Measurements from ENCODE around the gene CDH6. TPM values are rescaled to one million over a fixed set of nuclear protein-coding genes. Genes with fewer than 3 reads are reported as not detected.

Gene CDH6
- total and polyA plus RNA-seq, 2 donors (not counting 3 experiments of a cell fraction or from before 2014, with no cell fraction given) = 0.06 TPM; not detected in 1

- Histone ChIP-seq H3K9me3 (replicated peaks; ENCODE audit: control insufficient read depth, insufficient read depth, low read length) (no peaks in the 10 kb centered on the region), H3K4me3 (replicated peaks in 1 of 3; ENCODE audit: insufficient read depth in 1 of 3, low read depth in 1 of 3, low read length in 3 of 3) (no peak overlapping the region), H3K27ac (ENCODE audit: insufficient read depth, low read depth, low read length) (no peak overlapping the region), H3K79me2 (ENCODE audit: control insufficient read depth, insufficient read depth, low read length) (no peaks in the 10 kb centered on the region), H3K27me3 (ENCODE audit: control insufficient read depth in 2 of 2, insufficient read depth in 2 of 2, low read length in 2 of 2) (no peaks in the 10 kb centered on the region), H2AFZ (ENCODE audit: low read depth, low read length) (no peak overlapping the region), H3K9me1 (replicated peaks; ENCODE audit: control insufficient read depth, extremely low read depth, insufficient read depth, low read length) (no peaks in the 10 kb centered on the region), H4K20me1 (replicated peaks; ENCODE audit: control insufficient read depth, extremely low read depth, insufficient read depth, low read length) (no peaks in the 10 kb centered on the region), H3K4me1 (ENCODE audit: control insufficient read depth, extremely low read depth, insufficient read depth, low read length) (no peaks in the 10 kb centered on the region), H3K36me3 (ENCODE audit: control insufficient read depth in 2 of 2, extremely low read depth in 1 of 2, insufficient read depth in 2 of 2, low read length in 2 of 2) (no peaks in the 10 kb centered on the region), H3K4me2 (ENCODE audit: insufficient read depth, low read length) (no peak overlapping the region), H3K9ac (replicated peaks; ENCODE audit: extremely low read depth, insufficient read depth, low read length) (no peak overlapping the region)
- DNase-seq (ENCODE audit: low read depth, low spot score) (no peak), FAIRE-seq (no peak)
- TF ChIP-seq JUN (IDR thresholded peaks at IDR 0.05; ENCODE audit: borderline replicate concordance, insufficient read depth, insufficient read length, low read depth) (no peak), MYC (IDR thresholded peaks at IDR 0.05; ENCODE audit: low read depth, low read length) (no peak), POLR2A (IDR thresholded peaks at IDR 0.05; ENCODE audit: low read depth, low read length) (no peak), GATA2 (IDR thresholded peaks at IDR 0.05; ENCODE audit: insufficient read depth, insufficient read length, low read depth, low read length) (no peak)
- intact Hi-C loops (cut with micrococcal nuclease) (no loop called here), dilution Hi-C loops (cut with MboI; ENCODE audit: extremely low pct_ligation_motif_present, low sequenced_read_pairs) (no loop called here)
- CTCF ChIA-PET = no interaction called here
- POLR2A ChIA-PET = no interaction called here
- no TSS peak for BruUV-seq (replicated peaks)
Measured at GRCh38 chr5:31319335-31319734, 125.8 kb downstream of the CDH6 start.

- no TSS peak for BruUV-seq (replicated peaks)
- Histone ChIP-seq H3K27me3 (ENCODE audit: control insufficient read depth in 2 of 2, insufficient read depth in 2 of 2, low read length in 2 of 2) (no peaks in the 10 kb centered on the region), H3K4me1 (ENCODE audit: control insufficient read depth, extremely low read depth, insufficient read depth, low read length) (no peaks in the 10 kb centered on the region), H3K9ac (replicated peaks; ENCODE audit: extremely low read depth, insufficient read depth, low read length) (no peak overlapping the region), H3K79me2 (ENCODE audit: control insufficient read depth, insufficient read depth, low read length) (no peaks in the 10 kb centered on the region), H3K36me3 (ENCODE audit: control insufficient read depth in 2 of 2, extremely low read depth in 1 of 2, insufficient read depth in 2 of 2, low read length in 2 of 2) (no peaks in the 10 kb centered on the region), H3K27ac (ENCODE audit: insufficient read depth, low read depth, low read length) (no peak overlapping the region), H3K9me1 (replicated peaks; ENCODE audit: control insufficient read depth, extremely low read depth, insufficient read depth, low read length) (no peaks in the 10 kb centered on the region), H3K4me2 (ENCODE audit: insufficient read depth, low read length) (no peak overlapping the region), H2AFZ (ENCODE audit: low read depth, low read length) (no peak overlapping the region), H4K20me1 (replicated peaks; ENCODE audit: control insufficient read depth, extremely low read depth, insufficient read depth, low read length) (no peaks in the 10 kb centered on the region), H3K4me3 (replicated peaks in 1 of 3; ENCODE audit: insufficient read depth in 1 of 3, low read depth in 1 of 3, low read length in 3 of 3) (no peak overlapping the region), H3K9me3 (replicated peaks; ENCODE audit: control insufficient read depth, insufficient read depth, low read length) (no peaks in the 10 kb centered on the region)
- ChIA-PET CTCF (no interaction called here), POLR2A (no interaction called here)
- FAIRE-seq = no peak
- intact Hi-C loops (cut with micrococcal nuclease) = no loop called here
- dilution Hi-C loops (cut with MboI; ENCODE audit: extremely low pct_ligation_motif_present, low sequenced_read_pairs) = no loop called here
- TF ChIP-seq FOS (IDR thresholded peaks at IDR 0.05; ENCODE audit: borderline replicate concordance, insufficient read depth, low read length) (no peak), POLR2A (IDR thresholded peaks at IDR 0.05; ENCODE audit: low read depth, low read length) (no peak), POLR2AphosphoS5 (IDR thresholded peaks at IDR 0.05; ENCODE audit: insufficient read depth, low read depth, low read length) (no peak), JUN (IDR thresholded peaks at IDR 0.05; ENCODE audit: borderline replicate concordance, insufficient read depth, insufficient read length, low read depth) (no peak), CTCF (IDR thresholded peaks at IDR 0.05; ENCODE audit: extremely low read depth in 1 of 2, insufficient read depth in 1 of 2, low read depth in 1 of 2, low read length in 2 of 2) (no peak)
- DNase-seq (ENCODE audit: low read depth, low spot score) = no peak
Measured at GRCh38 chr5:31322946-31323345, 129.5 kb downstream of the CDH6 start.
